ENCODE results near the gene METTL24.

DNA sequence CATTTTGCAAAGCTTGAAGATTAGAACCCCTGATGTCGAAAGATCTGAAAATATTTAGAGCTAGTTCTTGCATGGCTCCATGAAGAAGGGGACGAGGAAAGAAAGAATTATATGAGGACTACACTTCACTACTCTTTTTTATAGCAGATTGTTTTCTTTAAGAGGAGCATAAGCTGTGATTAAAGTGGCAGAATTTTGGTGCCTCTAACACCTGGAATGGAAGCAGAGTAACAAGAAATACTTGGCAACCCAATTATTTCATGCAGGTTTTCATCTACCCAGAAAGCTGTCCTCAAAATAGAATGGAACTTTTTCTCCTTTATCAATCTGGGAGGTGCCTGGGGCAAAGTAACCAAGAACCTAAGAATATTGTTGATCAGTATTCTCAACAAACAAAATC lies 4.0 kb downstream of the METTL24 start:
- TF ChIP-seq EZH2 (IDR thresholded peaks at IDR 0.05): no peak
- TF ChIP-seq, protein P1, sequence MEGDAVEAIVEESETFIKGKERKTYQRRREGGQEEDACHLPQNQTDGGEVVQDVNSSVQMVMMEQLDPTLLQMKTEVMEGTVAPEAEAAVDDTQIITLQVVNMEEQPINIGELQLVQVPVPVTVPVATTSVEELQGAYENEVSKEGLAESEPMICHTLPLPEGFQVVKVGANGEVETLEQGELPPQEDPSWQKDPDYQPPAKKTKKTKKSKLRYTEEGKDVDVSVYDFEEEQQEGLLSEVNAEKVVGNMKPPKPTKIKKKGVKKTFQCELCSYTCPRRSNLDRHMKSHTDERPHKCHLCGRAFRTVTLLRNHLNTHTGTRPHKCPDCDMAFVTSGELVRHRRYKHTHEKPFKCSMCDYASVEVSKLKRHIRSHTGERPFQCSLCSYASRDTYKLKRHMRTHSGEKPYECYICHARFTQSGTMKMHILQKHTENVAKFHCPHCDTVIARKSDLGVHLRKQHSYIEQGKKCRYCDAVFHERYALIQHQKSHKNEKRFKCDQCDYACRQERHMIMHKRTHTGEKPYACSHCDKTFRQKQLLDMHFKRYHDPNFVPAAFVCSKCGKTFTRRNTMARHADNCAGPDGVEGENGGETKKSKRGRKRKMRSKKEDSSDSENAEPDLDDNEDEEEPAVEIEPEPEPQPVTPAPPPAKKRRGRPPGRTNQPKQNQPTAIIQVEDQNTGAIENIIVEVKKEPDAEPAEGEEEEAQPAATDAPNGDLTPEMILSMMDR (IDR thresholded peaks at IDR 0.05): no peak
- no peak for TF ChIP-seq EZH2phosphoT487 (IDR thresholded peaks at IDR 0.05)
